Endodermal cell (in vitro differentiated cells): Measurements from ENCODE around the gene SLC9A6. TPM values are rescaled to one million over a fixed set of nuclear protein-coding genes. Genes with fewer than 3 reads are reported as not detected.

ENCODE experiments used
- DNase-seq: peaks from one replicate; pipeline ENCODE4 v3.0.0-alpha.2; 2017
- H3K27ac ChIP-seq: 2 replicates; pipeline ENCODE4 v1.5.1; 2013; ENCODE audit warnings: mild to moderate bottlenecking, low read depth, low read length, moderate library complexity
- H3K27me3 ChIP-seq: 2 replicates; pipeline ENCODE4 v1.6.1; 2013; ENCODE audit warnings: mild to moderate bottlenecking, low read length, moderate library complexity; ENCODE audit not compliant: insufficient read depth, control insufficient read depth, poor library complexity, severe bottlenecking
- H3K36me3 ChIP-seq: 2 replicates; pipeline ENCODE4 v1.7.0; 2013; ENCODE audit warnings: mild to moderate bottlenecking, low read length, moderate library complexity; ENCODE audit not compliant: control insufficient read depth, insufficient read depth
- H3K4me1 ChIP-seq: one replicate; pipeline ENCODE4 v1.7.0; 2013; ENCODE audit warnings: low read length; ENCODE audit not compliant: control insufficient read depth, insufficient read depth
- H3K4me3 ChIP-seq: 2 replicates; pipeline ENCODE4 v1.5.1; 2013; ENCODE audit warnings: mild to moderate bottlenecking, low read length, moderate library complexity
- H3K9ac ChIP-seq: 2 replicates; pipeline ENCODE4 v1.6.1; 2013; ENCODE audit warnings: mild to moderate bottlenecking, low read length, moderate library complexity; ENCODE audit not compliant: poor library complexity, severe bottlenecking; ENCODE audit errors: extremely low read depth
- H3K9me3 ChIP-seq: 2 replicates; pipeline ENCODE4 v1.6.1; 2013; ENCODE audit warnings: mild to moderate bottlenecking, low read length, moderate library complexity; ENCODE audit not compliant: control insufficient read depth
- H3K27ac Mint-ChIP-seq: 2 replicates; pipeline ENCODE4 v1.8.0; 2020; ENCODE audit warnings: mixed read lengths
- H3K27me3 Mint-ChIP-seq: 2 replicates; pipeline ENCODE4 v1.8.0; 2021; ENCODE audit warnings: mild to moderate bottlenecking, mixed read lengths; ENCODE audit not compliant: insufficient read depth
- H3K36me3 Mint-ChIP-seq: 2 replicates; pipeline ENCODE4 v1.8.0; 2020; ENCODE audit warnings: low read depth, mixed read lengths
- H3K4me1 Mint-ChIP-seq: 2 replicates; pipeline ENCODE4 v1.8.0; 2020; ENCODE audit warnings: mixed read lengths
- H3K4me3 Mint-ChIP-seq: 2 replicates; pipeline ENCODE4 v1.8.0; 2020; ENCODE audit warnings: mild to moderate bottlenecking, moderate library complexity, mixed read lengths
- H3K9me3 Mint-ChIP-seq: 2 replicates; pipeline ENCODE4 v1.8.0; 2020; ENCODE audit warnings: mild to moderate bottlenecking, mixed read lengths
- CTCF ChIP-seq: fragments of 200-600 bp; sonication (generic); conservative IDR thresholded peaks from 2 replicates; pipeline ENCODE4 v1.5.0; 2021; ENCODE audit warnings: antibody characterized with exemption, mild to moderate bottlenecking
- WGBS, 2 experiments: methylation state at CpG; one replicate each; pipeline versions ENCODE4 v1.1.5 to v1.1.7; 2013; ENCODE audit warnings: missing lambda C conversion rate in 2 of 2, mixed read lengths in 1 of 2; ENCODE audit not compliant: insufficient coverage in 1 of 2, insufficient read length in 1 of 2; 5-methylcytosine and 5-hydroxymethylcytosine counted together
- total RNA-seq, 2 donors: library from RNA; stranded (reverse); fragmentation: NEBNext Ultra II Directional in 1 of 2; extraction: Animal tissue kit (Norgen Biotek cat#: 25700) in 1 of 2; gene quantifications; 2 replicates in 1 of 2; 3 replicates in 1 of 2; pipeline ENCODE4 v1.2.1, GENCODE V29; 2021

The SLC9A6 gene
- total RNA-seq, 2 donors from 2014 or later, result 10.2 to 13.6 TPM

- Histone ChIP-seq H3K9me3 (no peaks in the 10 kb centered on the region), H3K9ac (no peak overlapping the region), H3K36me3 (no peaks in the 10 kb centered on the region), H3K27me3 (no peaks in the 10 kb centered on the region), H3K4me3 (no peak overlapping the region), H3K4me1 (no peaks in the 10 kb centered on the region), H3K27ac (no peak overlapping the region)
- no peaks in the 10 kb centered on the region for H3K27me3 Mint-ChIP-seq
- 83% methylated on average over 1 of the region's 1 CpG; no CpG with 5 or more reads in 1 of the 2 experiments for WGBS, 2 experiments
- peaks cover 4% of the 10 kb centered on the region for H3K36me3 Mint-ChIP-seq
- no peak overlapping the region for H3K27ac Mint-ChIP-seq
- H3K9me3 Mint-ChIP-seq, result peaks cover 33% of the 10 kb centered on the region
- no peaks in the 10 kb centered on the region for H3K4me1 Mint-ChIP-seq
- TF ChIP-seq CTCF, result no peak
- no peak overlapping the region for H3K4me3 Mint-ChIP-seq
- DNase-seq, result no peak
Observed at GRCh38 chrX:136035663-136036062, 50.4 kb downstream of the SLC9A6 start.

- no peaks in the 10 kb centered on the region for H3K4me1 ChIP-seq
- Mint-ChIP-seq H3K4me3 (no peak overlapping the region), H3K36me3 (peaks cover 19% of the 10 kb centered on the region), H3K4me1 (no peaks in the 10 kb centered on the region), H3K9me3 (peaks cover 26% of the 10 kb centered on the region), H3K27me3 (no peaks in the 10 kb centered on the region), H3K27ac (no peak overlapping the region)
- no peak for TF ChIP-seq CTCF
- no peaks in the 10 kb centered on the region for H3K9me3 ChIP-seq
- H3K36me3 ChIP-seq, result peaks cover 3% of the 10 kb centered on the region
- no peak overlapping the region for H3K9ac ChIP-seq
- no peaks in the 10 kb centered on the region for H3K27me3 ChIP-seq
- no peak overlapping the region for H3K4me3 ChIP-seq
- H3K27ac ChIP-seq, result no peak overlapping the region
- DNase-seq, result no peak
Observed at GRCh38 chrX:136039485-136039884, 54.2 kb downstream of the SLC9A6 start.

GRCh38 chrX:136039968-136040367 lies 54.7 kb downstream of the SLC9A6 start:
- no peak overlapping the region for H3K27ac ChIP-seq
- DNase-seq, result no peak
- peaks cover 28% of the 10 kb centered on the region for H3K9me3 Mint-ChIP-seq
- H3K4me3 Mint-ChIP-seq, result no peak overlapping the region
- H3K4me1 ChIP-seq, result no peaks in the 10 kb centered on the region
- H3K27me3 ChIP-seq, result no peaks in the 10 kb centered on the region
- no peak for TF ChIP-seq CTCF
- peaks cover 19% of the 10 kb centered on the region for H3K36me3 Mint-ChIP-seq
- H3K9ac ChIP-seq, result no peak overlapping the region
- no peak overlapping the region for H3K4me3 ChIP-seq
- whole genome bisulfite sequencing, 2 experiments, result 96% methylated on average over 6 of the region's 7 CpGs; no CpG with 5 or more reads in 1 of the 2 experiments
- H3K36me3 ChIP-seq, result peaks cover 3% of the 10 kb centered on the region
- no peaks in the 10 kb centered on the region for H3K27me3 Mint-ChIP-seq
- no peaks in the 10 kb centered on the region for H3K9me3 ChIP-seq
- no peak overlapping the region for H3K27ac Mint-ChIP-seq
- no peaks in the 10 kb centered on the region for H3K4me1 Mint-ChIP-seq
